ENCODE measurements around the gene SDHB.

DNA sequence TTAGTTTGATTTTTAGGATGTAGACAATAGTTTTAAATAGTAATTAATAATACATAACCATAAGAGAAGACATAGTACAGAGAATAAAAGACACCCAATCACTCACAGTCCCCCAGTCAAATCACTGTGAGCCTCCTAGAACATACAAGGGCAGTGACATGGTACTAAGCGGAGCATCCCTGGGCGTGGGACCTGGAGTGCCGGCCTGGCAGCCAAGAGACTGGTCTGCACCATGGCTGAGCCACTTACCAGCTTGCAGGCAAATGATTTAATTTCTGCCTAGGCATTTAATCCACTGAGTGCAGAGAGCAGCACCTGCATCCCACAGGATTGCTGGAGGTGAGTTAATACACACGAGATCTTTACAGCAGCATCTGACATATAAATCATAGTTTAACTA is 20.4 kb downstream of the SDHB start:
- TF ChIP-seq, protein P1, sequence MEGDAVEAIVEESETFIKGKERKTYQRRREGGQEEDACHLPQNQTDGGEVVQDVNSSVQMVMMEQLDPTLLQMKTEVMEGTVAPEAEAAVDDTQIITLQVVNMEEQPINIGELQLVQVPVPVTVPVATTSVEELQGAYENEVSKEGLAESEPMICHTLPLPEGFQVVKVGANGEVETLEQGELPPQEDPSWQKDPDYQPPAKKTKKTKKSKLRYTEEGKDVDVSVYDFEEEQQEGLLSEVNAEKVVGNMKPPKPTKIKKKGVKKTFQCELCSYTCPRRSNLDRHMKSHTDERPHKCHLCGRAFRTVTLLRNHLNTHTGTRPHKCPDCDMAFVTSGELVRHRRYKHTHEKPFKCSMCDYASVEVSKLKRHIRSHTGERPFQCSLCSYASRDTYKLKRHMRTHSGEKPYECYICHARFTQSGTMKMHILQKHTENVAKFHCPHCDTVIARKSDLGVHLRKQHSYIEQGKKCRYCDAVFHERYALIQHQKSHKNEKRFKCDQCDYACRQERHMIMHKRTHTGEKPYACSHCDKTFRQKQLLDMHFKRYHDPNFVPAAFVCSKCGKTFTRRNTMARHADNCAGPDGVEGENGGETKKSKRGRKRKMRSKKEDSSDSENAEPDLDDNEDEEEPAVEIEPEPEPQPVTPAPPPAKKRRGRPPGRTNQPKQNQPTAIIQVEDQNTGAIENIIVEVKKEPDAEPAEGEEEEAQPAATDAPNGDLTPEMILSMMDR (IDR thresholded peaks at IDR 0.05; ENCODE audit: insufficient read depth, low read length, poor library complexity, severe bottlenecking), result no peak
- no peak for TF ChIP-seq EZH2phosphoT487 (conservative IDR thresholded peaks at IDR 0.05; ENCODE audit: low read length)
